Upper lobe of left lung (tissue), 6 donors: ENCODE results near the gene TRIP6. TPM values are rescaled to one million over a fixed set of nuclear protein-coding genes. Genes with fewer than 3 reads are reported as not detected.

Source experiments
- ATAC-seq, 2 donors: fragments of 200-7000 bp; cut with Tn5 transposase; one replicate each; pipeline ENCODE4 v1.9.1; 2022; ENCODE audit warnings: mild to moderate bottlenecking in 2 of 2, moderate library complexity in 2 of 2; ENCODE audit not compliant: low FRiP score in 2 of 2
- DNase-seq, 2 donors: peaks; one replicate each; pipeline ENCODE4 v3.0.0-alpha.2; 2019 to 2020
- H3K27ac ChIP-seq, 4 donors: fragments of 200-600 bp; sonication (generic); one replicate each; pipeline ENCODE4 v1.5.1; 2016 to 2019
- H3K27me3 ChIP-seq, 4 donors: fragments of 200-600 bp; sonication (generic); one replicate each; pipeline ENCODE4 v1.5.1; 2017 to 2019
- H3K36me3 ChIP-seq, 4 donors: fragments of 200-600 bp; sonication (generic); one replicate each; pipeline ENCODE4 v1.5.1; 2016 to 2019
- H3K4me1 ChIP-seq, 4 donors: fragments of 200-600 bp; sonication (generic); one replicate each; pipeline ENCODE4 v1.5.1; 2018 to 2019
- H3K4me3 ChIP-seq, 4 donors: fragments of 200-600 bp; sonication (generic); one replicate each; pipeline ENCODE4 v1.5.1; 2017 to 2019; ENCODE audit warnings: mild to moderate bottlenecking in 2 of 4, moderate library complexity in 1 of 4
- H3K9me3 ChIP-seq, 4 donors: fragments of 200-600 bp; sonication (generic); one replicate each; pipeline ENCODE4 v1.5.1; 2018 to 2019
- EP300 ChIP-seq, 4 donors: sonication (generic); formaldehyde crosslinking; IDR thresholded peaks; one replicate each; pipeline ENCODE4 v1.5.1; 2017; ENCODE audit warnings: antibody characterized with exemption in 4 of 4, control low read depth in 2 of 4
- POLR2A ChIP-seq, 4 donors: fragments of 450-650 bp; IDR thresholded peaks; one replicate each; pipeline ENCODE4 v1.5.1; 2016 to 2017; ENCODE audit warnings: antibody characterized with exemption in 4 of 4, mild to moderate bottlenecking in 2 of 4
- POLR2AphosphoS5 ChIP-seq, 2 donors: sonication (generic); formaldehyde crosslinking; IDR thresholded peaks; one replicate each; pipeline ENCODE4 v1.5.1; 2017; ENCODE audit warnings: antibody characterized with exemption in 2 of 2
- WGBS, 2 donors: methylation state at CpG; one replicate each; pipeline ENCODE4 v1.1.5; 2017 to 2018; 5-methylcytosine and 5-hydroxymethylcytosine counted together
- total RNA-seq, 6 donors: library from RNA; depleted of rRNA in 4 of 6; stranded (reverse); fragments of >200 nt in 4 of 6; gene quantifications; one replicate each; pipeline versions ENCODE4 v1.1.0 to v1.2.1, GENCODE V29; 2016 to 2021
- TF ChIP-seq, protein P1 (sequence below), 6 experiments: fragments of 450-650 bp in 4 of 6; fragments of 200-600 bp in 2 of 6; sonication (generic) in 2 of 6; IDR thresholded peaks; one replicate each; pipeline ENCODE4 v1.5.1; 2016 to 2019; ENCODE audit warnings: antibody characterized with exemption in 6 of 6
- donor health status: DM: no; HTN: no; CAD: no; lungs with moderate emphysema.
- donor health status: DM: no; HTN: yes; CAD: no; lungs with severe emphysema.

TRIP6 gene
- total RNA-seq, 6 donors from 2014 or later, result 17.8 to 74.3 (median 67.3) TPM

DNA sequence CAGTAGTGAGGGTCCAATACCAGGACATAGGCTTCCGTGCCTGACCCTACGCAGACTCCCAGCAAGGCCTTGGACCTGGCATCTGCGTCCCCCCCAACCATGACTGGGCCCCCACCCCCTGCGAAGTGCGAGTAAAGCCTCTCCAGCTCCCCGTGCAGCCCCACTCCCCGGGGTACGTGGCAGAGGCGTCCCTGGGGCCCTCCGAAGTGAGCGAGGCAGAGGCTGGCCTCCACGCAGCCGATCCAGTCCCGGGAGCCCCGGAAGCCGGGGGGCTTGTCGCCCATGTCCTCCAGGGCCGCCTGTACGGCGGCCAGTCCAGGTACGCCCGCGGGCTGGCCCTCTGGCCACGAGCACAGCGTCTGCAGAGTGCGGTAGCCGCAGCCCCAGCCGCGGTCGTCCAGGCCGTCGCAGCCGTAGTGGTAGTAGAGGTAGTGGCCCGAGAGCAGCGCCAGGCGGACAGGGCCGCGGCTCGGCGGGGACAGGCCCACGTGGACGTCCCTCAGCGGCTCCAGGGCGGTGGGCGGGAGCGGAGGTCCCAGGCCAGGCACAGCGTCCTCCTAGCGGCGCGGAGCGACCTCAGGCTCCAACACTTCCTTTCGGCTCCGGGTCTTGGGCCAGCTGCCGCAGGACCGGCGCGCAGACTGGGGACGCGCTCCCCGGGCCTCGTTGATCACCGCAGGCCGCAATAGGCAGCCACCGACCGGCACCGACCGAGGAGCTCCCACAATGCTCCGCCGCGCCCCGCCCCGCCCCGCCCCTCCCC lies 22.0 kb downstream of the TRIP6 start, which contains the start of gene UFSP1:
Gene UFSP1, minus strand, starts transcription at position 728 of the 763 bp plus-strand sequence. Its CDS starts 444 bp downstream, at position 284.
- ATAC-seq (peak; percentile 50 to 66), DNase-seq (no peak)
- Histone ChIP-seq H3K27ac (peak within 1 kb of the TSS; percentile 84 to 95 (median 91)), H3K4me1 (peaks cover 32 to 40% (median 37%) of the 10 kb centered on the region in 4 donors), H3K4me3 (peak within 1 kb of the TSS; percentile 67 to 80 (median 74)), H3K27me3 (peaks cover 0 to 4% (median 0%) of the 10 kb centered on the region in 4 donors), H3K9me3 (no peaks in the 10 kb centered on the region), H3K36me3 (peaks cover 19 to 45% (median 37%) of the 10 kb centered on the region in 4 donors)
- 9% methylated on average over 34 of the region's 73 CpGs; no CpG with 5 or more reads in 1 of the 2 donors for WGBS, 2 donors
- TF ChIP-seq EP300 (IDR thresholded peaks at IDR 0.05), result no peak
- TF ChIP-seq POLR2AphosphoS5 (IDR thresholded peaks at IDR 0.05), result no peak
- TF ChIP-seq POLR2A (IDR thresholded peaks at IDR 0.05), result peak in 1 of 4 donors; percentile 23
- TF ChIP-seq, protein P1, sequence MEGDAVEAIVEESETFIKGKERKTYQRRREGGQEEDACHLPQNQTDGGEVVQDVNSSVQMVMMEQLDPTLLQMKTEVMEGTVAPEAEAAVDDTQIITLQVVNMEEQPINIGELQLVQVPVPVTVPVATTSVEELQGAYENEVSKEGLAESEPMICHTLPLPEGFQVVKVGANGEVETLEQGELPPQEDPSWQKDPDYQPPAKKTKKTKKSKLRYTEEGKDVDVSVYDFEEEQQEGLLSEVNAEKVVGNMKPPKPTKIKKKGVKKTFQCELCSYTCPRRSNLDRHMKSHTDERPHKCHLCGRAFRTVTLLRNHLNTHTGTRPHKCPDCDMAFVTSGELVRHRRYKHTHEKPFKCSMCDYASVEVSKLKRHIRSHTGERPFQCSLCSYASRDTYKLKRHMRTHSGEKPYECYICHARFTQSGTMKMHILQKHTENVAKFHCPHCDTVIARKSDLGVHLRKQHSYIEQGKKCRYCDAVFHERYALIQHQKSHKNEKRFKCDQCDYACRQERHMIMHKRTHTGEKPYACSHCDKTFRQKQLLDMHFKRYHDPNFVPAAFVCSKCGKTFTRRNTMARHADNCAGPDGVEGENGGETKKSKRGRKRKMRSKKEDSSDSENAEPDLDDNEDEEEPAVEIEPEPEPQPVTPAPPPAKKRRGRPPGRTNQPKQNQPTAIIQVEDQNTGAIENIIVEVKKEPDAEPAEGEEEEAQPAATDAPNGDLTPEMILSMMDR (IDR thresholded peaks at IDR 0.05), result peak in 3 of 6 experiments; percentile 2 to 53 (median 45)

DNA sequence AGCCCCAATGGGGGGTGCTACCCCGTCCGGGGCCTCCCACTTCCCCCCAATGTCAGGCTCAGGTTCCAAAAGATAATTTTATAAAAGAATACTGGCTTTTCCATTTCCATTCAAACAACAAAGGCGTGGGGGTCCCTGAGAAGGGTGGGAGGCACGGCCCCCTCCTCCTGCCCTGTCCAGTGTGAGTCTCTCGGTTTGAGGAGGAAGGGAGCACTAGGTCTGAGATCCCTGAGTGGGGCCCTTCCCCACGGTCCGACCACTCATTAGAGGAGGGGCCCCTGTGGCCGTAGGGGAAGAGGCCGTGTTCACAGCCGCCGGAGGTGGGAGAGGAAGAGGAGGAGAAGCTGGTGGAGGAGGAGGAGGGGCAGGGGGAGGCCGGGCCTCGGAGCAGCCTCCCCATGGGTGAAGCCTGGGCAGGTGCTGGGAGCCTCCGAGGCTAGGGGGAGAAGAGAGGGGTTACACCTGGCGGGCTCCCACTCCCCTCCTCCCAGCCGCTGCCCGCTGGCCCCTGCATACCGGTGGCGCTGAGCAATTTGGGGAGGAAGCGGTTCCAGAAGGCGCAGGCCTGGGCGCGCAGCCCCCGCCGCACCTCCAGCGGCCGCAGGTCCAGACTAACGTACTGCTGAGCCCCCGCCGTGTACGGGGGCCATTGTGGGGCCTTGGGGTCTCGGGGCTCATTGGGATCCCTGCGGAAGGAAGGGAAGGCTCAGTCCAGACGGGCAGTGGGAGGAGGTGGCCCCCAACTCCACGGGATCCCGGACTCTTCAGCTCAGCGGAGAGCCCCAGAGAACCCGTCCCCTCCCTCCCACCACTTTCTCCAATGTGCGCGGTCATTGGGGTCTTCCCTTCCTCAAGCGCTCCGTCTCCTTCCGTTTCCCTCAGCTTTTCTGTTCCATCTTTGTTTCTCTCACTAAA lies 23.7 kb downstream of the TRIP6 start:
- H3K4me1 ChIP-seq, result peaks cover 45 to 56% (median 53%) of the 10 kb centered on the region in 4 donors
- 21 to 29% methylated on average over 26 to 33 of the region's 43 CpGs for WGBS, 2 donors
- no peaks in the 10 kb centered on the region for H3K9me3 ChIP-seq
- peak in 1 of 2 donors; percentile 79 for DNase-seq
- TF ChIP-seq POLR2AphosphoS5 (IDR thresholded peaks at IDR 0.05) (no peak), POLR2A (IDR thresholded peaks at IDR 0.05) (no peak), EP300 (IDR thresholded peaks at IDR 0.05) (no peak)
- TF ChIP-seq, protein P1 (IDR thresholded peaks at IDR 0.05), result no peak
- H3K27ac ChIP-seq, result peak overlapping the region; percentile 84 to 95 (median 91)
- peak overlapping the region in 3 of 4 donors; percentile 71 to 80 (median 77) for H3K4me3 ChIP-seq
- ATAC-seq, result no peak
- peaks cover 10 to 27% (median 20%) of the 10 kb centered on the region in 4 donors for H3K36me3 ChIP-seq
- peaks cover 0 to 17% (median 11%) of the 10 kb centered on the region in 4 donors for H3K27me3 ChIP-seq

- TF ChIP-seq EP300 (IDR thresholded peaks at IDR 0.05) (no peak), POLR2AphosphoS5 (IDR thresholded peaks at IDR 0.05) (no peak), POLR2A (IDR thresholded peaks at IDR 0.05) (no peak)
- TF ChIP-seq, protein P1 (IDR thresholded peaks at IDR 0.05), result no peak
- 80% methylated on average over 8 of the region's 8 CpGs for whole genome bisulfite sequencing, 2 donors
- H3K4me1 ChIP-seq, result peaks cover 53 to 64% (median 61%) of the 10 kb centered on the region in 4 donors
- peaks cover 0 to 25% (median 18%) of the 10 kb centered on the region in 4 donors for H3K27me3 ChIP-seq
- no peaks in the 10 kb centered on the region for H3K9me3 ChIP-seq
- H3K36me3 ChIP-seq, result peaks cover 2 to 20% (median 12%) of the 10 kb centered on the region in 4 donors
- ATAC-seq (no peak), DNase-seq (no peak)
- no peak overlapping the region for H3K27ac ChIP-seq
- H3K4me3 ChIP-seq, result peak overlapping the region in 1 of 4 donors; percentile 80
Observed at GRCh38 chr7:100891568-100892247, 24.5 kb downstream of the TRIP6 start.
